ENCODE results near the gene UPK2. TPM values are rescaled to one million over a fixed set of nuclear protein-coding genes. Genes with fewer than 3 reads are reported as not detected.

Gene UPK2
- total and polyA plus RNA-seq, 2 of the 13 experiments (the other 11 are each of a cell fraction or from before 2014, with no cell fraction given): not detected

- TF ChIP-seq ZBED4 (CRISPR knock-in tag; IDR thresholded peaks at IDR 0.05; ENCODE audit: borderline replicate concordance) (peak; percentile 14; the same call in 1 of the 2 replicates), TEAD2 (CRISPR knock-in tag; IDR thresholded peaks at IDR 0.05) (no peak), MED13 (CRISPR knock-in tag; IDR thresholded peaks at IDR 0.05) (no peak), ZNF746 (CRISPR knock-in tag; IDR thresholded peaks at IDR 0.05) (no peak; the same call in 1 of the 2 replicates), CTCF (CRISPR knock-in tag; IDR thresholded peaks at IDR 0.05) (peak; percentile 94), ZHX2 (IDR thresholded peaks at IDR 0.05; ENCODE audit: low read depth) (no peak), ZHX2 (CRISPR knock-in tag; IDR thresholded peaks at IDR 0.05; ENCODE audit: borderline replicate concordance) (no peak), HNRNPL (IDR thresholded peaks at IDR 0.05; ENCODE audit: low read depth, low read length) (0 out of 2 replicates have a peak, but pooled peaks have one; percentile 29)
Observed at GRCh38 chr11:118928101-118928869, 27.8 kb upstream of the UPK2 start (continued).

Measured in HepG2 (cell line).